ENCODE results near the gene ARHGAP22.

The ARHGAP22 gene

DNA sequence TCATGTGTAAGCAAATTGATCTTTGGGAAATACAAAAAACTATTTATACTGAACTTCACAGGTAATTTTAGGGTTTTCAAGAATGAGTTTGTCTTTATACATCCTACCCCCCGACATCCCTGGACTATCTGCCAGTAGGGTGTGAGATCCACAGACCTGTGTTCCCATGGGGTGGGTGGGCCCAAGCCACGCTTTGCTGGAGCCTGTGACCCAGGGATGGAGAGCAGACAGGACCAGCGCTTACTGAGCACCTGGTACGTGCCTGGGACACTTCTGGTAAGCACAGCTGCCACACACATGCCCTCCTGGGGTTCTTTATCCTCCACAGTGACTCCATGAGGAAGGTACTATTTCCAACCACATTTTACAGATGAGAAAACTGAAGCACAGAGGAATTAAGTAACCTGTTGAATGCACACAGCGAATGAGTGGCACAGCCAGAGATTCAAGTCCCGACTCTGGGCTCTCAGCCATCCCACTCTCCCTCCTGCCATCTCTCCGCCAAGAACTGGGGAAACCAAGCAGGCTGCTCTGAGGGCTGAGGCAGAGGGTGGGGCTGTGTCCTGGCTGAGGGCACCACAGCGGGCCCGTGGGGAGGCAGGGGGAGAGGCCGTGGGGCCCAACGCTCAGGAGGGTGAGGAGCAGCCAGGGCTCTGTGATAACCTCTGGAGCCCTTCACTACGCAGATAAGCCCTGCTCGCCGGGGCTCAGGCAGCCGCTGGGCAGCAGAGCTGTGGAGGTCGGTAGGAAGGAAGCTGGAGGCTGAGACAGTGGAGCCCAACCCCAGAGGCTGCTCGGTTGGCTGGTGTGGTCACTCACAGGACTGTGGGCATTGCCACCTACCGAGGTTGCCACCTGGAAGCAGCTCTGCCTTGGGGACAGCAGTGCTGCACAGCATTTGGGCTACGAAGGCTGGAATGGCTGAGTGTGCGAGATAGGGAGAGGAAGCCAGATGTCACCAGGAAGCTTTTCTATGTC lies 124.2 kb downstream of the ARHGAP22 start:
- DNase-seq (ENCODE audit: low read depth in 1 of 2, low spot score in 1 of 2) = no peak

DNA sequence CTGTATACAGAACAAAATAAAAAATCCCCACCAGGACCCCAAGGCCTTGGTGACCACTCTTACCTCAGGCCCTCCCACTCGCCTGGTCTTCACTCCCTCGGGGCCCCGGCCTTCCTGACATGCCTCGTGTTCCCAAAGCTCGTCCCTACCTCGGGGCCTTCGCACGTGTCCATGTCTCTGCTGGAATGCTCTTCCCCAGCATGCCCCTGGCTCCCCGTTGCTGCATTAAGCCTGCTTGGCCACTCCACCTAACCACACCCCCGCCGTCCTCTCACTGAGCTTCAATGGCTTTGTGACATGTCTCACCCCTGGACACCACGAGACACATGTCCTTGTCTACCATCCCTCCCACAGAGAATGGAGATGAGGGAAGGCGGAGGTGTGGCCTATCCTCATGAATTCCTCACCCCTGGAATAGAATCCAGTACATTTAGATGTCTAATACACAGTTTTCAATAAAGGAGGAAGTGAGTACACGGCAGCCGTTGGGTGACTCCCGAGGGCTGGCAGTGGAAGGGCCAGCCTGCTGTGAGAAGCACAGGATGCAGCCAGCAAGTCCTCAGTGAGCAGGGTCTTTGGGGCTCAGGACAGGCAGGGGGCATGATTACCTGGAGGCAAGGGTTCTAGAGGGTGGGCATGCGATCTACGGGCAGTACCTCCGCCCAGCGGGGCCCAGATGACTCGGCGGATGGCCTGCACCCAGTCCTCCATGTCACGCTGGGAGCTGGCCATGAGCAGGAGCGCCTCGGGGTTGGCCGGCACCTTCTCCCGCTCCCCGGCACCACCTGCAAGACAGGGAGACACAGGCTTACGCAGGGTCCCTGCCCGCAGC lies 125.7 kb downstream of the ARHGAP22 start:
- no peak for DNase-seq (ENCODE audit: low read depth in 1 of 2, low spot score in 1 of 2)

DNA sequence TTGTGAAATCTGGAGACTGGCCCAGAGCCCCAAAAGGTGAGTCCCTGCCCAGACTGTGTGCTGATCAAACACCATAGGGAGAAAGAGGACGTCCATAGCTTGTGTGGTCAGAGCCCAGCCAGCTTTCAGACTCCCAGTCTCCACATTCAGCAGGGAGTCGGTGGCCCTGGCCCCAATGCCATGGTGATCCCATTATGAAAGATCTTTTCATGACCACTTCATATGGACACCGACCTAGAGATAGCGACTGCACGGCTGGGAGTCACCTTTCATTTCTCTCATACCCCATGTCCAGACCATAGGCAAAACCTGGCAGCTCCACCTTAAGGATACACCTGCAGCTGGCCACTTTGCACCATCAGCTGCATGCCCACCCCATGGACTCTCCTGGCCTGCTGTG lies 126.4 kb downstream of the ARHGAP22 start:
- DNase-seq (ENCODE audit: low read depth in 1 of 2, low spot score in 1 of 2) = no peak

DNA sequence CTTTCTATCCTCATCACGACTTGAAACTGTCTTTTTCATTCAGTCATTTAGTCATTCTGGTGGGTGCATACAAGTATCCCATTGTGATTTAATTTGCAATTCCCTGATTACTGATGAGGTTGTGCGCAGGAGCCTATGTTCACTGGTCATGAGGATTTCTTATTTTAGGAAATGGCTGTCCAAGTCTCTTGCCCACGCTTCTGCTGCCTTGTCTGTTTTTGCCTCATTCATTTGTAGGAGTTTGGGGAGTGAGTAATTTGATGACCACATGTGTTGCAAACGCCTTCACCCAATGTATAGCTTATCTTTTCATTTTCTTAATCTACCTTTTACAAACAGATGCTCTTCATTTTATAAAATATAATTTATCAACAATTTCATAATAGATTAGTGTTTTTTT lies 127.3 kb downstream of the ARHGAP22 start:
- DNase-seq (ENCODE audit: low read depth in 1 of 2, low spot score in 1 of 2) = no peak

DNA sequence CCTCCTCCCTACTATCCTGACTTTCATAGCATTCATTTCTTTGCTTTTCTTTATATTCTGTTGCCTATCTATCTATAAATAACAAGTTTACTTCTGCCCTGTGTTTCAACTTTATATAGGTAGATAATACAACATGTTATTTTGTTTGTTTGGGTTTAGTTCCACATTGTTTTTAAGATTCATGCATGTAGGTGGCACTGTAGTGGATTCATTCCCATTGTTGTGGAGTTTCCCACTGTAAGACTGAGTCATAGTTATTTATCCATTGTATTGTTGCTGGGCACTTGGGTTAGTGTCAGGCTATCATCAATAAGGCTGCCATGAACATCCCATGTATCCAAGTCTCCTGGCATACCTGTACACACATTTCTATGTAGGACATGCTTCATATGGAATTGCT lies 127.7 kb downstream of the ARHGAP22 start:
- DNase-seq (ENCODE audit: low read depth in 1 of 2, low spot score in 1 of 2) = no peak

DNA sequence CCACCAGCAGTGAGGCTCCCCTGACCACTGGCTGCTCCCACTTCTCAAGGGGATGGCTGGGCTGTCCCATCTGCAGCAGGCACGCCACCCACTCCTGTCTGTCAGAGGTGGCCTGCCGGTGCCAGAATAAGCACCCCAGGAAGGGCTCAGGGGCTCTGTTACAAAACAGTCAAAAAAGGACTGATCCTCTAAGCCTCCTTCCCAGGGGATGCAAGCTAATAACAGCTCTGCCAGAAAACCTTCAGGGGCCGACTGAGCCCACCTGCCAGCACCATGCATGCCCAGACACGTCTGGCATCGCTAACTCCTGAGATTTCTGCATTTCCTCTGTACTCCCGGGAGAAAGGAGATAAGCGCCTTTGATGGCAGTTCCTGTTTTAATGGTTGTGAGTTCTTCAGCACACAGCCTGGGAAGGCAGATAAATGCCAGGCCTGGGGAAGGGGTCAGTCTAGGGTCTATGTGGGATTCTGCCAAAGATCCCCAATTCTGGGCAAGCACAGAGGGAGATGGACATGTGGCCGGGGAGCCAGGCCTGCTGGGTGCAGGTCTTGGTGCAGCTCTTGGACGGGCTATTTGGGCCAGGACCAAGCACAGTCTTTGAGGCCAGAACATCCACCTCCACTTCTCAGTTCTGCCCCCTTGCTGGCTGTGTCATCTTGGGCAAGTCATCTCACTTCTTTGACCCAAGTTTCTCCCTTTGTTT lies 128.4 kb downstream of the ARHGAP22 start:
- no peak for DNase-seq (ENCODE audit: low read depth in 1 of 2, low spot score in 1 of 2)

DNA sequence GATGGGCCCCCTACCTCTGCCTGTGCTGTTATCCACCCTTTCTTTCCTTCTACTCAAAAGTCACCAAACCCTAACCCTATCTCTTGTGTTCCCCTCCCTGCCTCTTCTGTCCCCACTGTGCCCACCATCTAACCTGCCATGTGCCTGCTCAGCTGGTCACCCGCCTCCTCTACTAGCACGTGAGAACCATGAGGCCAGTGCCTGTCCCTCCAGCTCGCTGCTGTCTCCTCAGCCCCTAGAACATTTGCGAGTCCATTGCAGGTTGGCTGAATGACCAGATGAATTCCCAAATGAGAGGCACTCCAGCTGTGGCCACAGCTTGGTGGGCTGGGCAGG lies 129.0 kb downstream of the ARHGAP22 start:
- DNase-seq (ENCODE audit: low read depth in 1 of 2, low spot score in 1 of 2) = no peak

DNA sequence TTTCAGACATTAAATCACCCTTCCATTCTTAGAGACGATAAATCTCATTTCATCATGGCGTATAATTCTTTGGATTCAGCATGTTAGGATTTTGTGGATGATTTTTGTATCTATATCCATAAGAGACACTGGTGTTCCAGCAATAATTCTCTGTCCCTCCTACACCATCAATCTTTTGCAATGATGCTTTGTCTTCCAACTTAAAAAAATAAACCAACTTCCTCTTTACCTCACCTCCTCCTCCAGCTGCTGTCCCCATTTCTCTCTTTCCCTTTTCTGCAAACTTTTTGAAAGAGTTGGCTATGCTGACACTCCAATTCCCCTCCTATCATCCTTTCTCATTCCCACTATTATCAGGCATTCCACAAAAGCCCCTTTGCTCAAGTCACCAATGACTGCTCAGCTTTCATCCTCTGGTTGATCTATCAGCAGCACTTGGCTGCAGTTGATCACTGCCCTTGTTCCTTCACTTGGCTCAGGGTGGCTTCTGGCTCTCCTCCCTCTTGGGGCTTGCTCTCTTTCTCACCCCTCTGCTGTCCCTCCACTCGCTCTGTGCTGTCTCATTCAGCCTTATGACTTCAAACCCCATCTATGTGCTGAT lies 130.0 kb downstream of the ARHGAP22 start:
- no peak for DNase-seq (ENCODE audit: low read depth in 1 of 2, low spot score in 1 of 2)

DNA sequence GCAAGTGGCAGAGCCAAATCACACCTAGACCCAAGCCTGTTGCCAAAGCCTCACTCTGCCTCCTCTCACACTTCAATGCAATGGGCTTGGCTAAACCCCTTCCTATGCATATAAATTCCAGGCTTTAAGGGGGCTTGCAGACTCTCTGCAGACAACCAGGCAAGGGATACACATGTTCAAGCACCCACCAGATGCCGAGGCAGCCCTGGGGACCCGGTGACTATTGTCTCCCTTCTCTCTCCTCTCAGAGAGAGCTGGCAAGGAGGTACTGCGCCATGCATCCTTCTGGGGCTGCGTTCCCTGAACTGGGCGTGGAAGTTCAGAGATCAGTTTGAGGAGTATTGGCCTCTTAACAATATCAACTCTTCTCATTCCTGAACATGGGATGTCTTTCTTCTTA lies 131.2 kb downstream of the ARHGAP22 start:
- no peak for DNase-seq (ENCODE audit: low read depth in 1 of 2, low spot score in 1 of 2)

DNA sequence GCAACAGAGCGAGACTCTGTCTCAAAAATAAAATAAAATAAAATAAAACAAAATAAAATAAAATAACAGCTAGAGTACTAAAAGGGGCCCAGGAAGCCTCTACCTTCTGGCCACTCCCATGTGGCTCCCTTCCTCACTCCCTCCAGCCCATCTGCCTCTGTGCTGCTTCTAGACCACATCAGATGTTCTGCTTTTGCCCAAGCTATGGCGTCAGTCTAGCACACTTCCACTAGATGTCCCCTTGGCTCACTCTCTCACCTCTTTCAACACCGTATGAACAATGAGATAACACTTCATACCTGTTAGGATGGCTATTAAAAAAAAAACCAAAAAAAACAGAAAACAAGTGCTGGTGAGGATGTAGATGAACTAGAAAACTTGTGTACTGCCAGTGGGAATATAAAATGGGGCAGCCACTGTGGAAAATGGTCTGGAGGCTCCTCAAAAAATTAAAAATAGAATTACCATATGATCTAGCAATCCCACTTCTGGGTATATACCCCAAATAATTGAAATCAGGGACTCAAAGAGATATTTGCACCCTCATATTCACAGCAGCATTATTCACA lies 132.3 kb downstream of the ARHGAP22 start:
- no peak for DNase-seq (ENCODE audit: low read depth in 1 of 2, low spot score in 1 of 2)

DNA sequence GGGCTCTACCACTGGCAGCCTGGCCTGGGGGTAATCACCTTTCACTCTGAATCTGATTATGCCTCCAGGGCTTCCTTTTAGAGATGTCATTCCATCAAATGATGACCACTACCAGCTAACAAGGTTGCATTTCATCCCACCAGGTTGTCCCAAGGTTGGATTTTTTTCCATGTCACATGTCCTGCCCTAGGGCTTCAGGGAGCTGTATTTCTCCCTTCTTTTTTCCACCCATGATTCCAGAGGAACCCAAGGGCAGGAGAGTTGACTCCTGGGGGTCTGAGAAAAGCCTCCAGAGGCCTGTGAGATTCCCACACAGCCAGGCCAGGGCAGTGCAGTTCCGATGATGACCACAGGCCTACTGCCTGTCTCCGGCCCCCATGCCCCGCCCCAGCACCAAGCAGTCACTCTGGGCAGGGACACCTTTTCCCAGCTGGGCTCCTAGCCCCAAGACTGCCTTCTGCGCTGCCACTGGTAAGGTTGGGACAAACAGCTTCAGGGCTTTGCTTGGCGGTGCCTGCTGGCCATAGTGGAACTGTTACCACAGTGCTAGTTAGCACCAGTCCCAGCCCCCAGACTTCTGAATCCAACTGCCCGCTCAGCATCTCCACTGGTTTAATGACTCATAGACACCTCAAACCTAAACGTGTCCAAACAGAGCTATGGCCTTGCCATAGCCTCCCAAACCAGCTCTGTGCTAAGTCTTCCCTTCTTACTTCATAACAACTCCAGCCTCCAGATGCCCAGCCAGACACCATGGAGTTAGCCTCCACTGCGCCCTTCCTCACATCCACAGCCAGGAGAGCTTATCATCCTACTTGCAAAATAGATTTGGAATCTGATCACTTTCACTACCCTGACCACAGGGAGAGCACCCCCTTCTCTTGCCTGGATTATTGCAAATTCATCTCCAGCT lies 133.7 kb downstream of the ARHGAP22 start:
- DNase-seq (ENCODE audit: low read depth in 1 of 2, low spot score in 1 of 2) = no peak

DNA sequence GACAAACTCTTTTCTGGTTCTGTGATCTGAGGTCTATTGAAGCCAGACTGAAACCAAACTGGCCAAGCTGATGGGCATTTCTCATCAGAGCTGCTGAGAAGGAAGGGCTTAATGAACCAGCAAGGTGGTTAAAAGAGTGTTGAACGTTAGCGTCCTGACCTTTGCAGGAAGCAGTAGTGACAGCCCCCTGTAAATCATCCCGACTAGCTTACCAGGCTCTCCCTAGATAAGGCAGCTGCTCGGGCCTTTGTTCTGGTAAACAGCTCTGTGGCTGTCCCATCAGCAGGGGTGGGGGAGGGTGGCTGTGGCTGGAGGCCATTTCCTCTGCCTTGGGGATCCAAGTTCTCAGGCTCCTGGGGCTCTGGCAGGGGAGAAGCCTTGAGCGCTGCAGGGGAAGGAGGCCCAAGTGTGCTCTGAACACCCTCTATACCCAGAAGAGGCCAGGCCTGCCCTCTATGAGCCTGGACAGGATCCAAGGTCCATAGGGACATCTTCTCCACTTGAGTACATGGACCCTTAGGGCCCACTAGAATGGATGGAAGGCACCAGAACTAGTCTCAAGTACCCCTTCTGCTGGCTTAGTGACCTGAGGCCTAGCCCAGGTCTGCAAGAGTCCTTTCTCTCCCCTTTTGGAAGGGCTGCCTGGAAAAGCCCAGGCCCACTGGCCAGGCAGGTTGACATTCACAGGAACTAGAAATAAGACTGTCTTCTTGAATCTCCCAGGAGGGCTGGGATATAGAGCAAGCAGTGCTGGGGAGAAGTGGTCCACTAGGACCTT lies 134.6 kb downstream of the ARHGAP22 start:
- DNase-seq (ENCODE audit: low read depth in 1 of 2, low spot score in 1 of 2) = no peak

DNA sequence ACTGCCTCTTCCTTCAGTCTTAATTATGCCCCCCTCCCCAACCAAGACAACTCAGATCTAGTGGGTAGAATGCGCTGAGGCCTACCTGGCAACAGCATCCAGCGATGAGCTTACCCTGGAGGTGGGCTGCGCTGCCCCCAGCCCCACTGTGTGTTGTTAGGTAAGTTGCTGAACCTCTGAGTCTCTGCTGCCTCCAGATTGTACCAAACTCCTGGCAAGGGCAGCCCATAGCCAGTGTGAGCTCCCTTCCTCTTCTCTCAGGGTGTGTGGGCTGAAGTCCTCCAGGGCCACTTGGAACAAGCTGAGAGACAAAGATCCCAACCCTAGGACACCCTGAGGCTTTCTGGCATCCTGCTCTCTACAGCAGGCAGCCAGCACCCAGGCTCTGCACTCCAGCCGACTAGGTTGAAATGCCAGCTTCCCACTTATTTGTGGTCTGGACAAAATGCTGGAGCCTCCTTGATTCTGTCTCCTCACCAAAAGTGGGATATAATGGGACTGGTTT lies 135.3 kb downstream of the ARHGAP22 start:
- DNase-seq (ENCODE audit: low read depth in 1 of 2, low spot score in 1 of 2) = no peak

DNA sequence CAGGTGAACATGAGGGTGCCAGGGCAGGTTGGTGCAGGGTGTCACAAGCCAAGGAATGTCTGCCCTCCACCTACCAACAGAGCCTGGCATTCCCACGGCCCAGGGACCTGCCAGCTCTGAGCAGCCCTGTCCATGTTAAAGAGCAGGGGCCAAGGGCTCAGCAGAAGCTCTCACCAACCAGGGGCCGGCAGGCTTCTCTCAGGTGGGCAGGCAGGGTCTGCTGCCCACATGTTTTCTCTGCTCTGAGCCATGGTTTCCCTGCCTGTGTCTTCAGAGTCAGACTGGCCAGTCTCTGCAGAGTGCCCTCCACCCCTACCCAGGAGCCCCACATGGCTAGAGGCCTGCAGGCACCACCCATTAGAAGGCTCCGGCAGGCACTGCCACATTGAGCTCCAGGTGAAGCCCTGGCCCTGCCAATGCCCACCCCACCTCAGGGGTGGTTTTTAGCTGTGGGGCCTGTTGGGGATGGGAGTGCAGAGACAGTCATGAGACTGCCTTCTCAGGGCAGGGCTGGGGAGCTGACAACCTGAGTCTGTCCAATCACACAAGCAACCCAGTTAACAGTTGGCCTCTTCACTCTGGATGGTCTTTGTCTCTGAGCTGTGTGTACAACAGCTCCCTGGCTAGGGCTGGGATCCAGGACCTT lies 135.9 kb downstream of the ARHGAP22 start:
- no peak for DNase-seq (ENCODE audit: low read depth in 1 of 2, low spot score in 1 of 2)

DNA sequence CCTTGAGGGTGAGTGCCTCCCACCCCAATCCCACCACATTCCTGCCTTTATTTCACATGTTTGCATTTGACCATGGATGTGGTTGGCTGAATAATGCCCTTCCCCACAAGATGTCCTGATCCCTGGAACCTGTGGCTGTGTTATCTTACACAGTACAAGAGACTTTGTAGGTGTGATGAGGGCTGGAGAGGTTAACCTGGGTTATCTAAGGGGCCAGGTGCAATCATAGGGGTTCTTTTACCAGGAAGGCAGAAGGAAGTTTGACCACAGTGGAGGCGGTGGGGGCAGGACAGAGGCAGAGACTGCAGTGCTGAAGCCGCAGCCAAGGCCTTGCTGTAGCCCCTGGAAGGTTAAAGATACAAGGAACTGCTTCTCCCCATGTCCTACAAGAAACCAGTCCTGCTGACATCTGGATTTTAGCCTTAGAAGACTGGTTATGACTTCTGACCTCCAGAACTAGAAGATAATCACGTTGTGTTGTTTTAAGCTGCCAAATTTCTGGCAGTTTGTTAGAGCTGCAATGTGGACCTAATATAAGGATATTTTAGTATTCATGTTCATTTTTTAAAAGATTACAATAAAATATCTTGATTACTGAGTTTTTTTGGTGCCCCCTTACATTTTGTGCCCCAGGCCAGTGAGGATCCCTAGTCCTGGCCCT lies 136.6 kb downstream of the ARHGAP22 start:
- no peak for DNase-seq (ENCODE audit: low read depth in 1 of 2, low spot score in 1 of 2)

DNA sequence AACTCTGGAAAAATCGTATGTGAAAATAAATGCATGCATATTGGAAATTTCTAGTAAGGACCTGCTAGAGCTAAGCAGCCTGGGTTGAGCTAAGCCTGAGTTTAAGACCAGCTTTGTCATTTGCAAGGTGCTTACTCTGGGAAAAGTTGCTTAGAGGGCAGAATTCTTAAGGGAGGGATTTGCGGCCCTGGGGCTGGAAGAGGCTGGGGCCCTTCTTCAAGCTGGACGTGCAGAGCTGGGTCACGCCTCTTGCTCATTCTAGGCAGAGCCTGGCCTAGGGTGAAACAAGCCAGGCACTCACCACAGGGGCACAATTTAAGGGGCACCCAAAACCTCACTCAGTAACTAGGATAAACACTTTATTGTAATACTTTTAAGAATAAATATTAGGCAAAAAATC lies 137.2 kb downstream of the ARHGAP22 start:
- no peak for DNase-seq (ENCODE audit: low read depth in 1 of 2, low spot score in 1 of 2)

DNA sequence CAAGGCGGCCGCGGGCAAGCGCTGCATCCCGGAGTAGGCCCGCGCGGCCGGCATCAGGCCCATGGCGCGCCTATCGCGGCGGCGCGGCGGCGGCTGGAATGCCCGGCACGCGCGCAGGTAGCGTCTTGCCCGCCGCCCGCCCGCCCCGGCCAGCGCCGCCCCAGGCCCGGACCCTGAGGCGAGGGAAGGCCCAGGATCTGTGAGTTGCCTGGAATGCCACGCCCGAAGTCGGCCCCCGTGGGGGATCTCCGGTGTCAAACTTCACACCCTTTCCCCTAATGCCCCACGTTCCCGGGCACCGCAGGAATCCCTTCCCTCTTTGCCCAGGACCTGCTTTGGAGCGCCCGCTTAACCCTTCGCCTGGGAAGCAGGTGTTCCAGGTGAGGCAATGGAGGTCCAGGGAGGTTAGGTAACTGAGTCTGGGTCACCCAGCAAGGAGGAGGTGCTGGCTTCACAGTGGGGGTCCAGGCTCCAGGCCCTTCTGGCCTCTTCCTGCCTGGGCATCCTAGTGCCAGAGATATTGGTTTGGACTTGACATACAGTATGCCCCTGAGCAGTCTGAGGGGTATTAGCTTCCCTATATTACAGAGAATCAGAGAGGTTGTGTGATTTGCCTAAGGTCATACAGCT lies 138.1 kb downstream of the ARHGAP22 start:
- no peak for DNase-seq (ENCODE audit: low read depth in 1 of 2, low spot score in 1 of 2)

All from activated CD4-positive, alpha-beta T cell treated with anti-CD3 and anti-CD28 coated beads, Interleukin-2, amount 50 U/mL, for 24 hours (primary cell).